Neural progenitor cell (in vitro differentiated cells): ENCODE measurements around the gene NAV1. TPM values are rescaled to one million over a fixed set of nuclear protein-coding genes. Genes with fewer than 3 reads are reported as not detected.

Experiments used
- DNase-seq: peaks from one replicate; pipeline ENCODE4 v3.0.0-alpha.2; 2016; ENCODE audit warnings: low spot score
- H2AFZ ChIP-seq: fragments of 200-600 bp; sonication (generic); replicated peaks from 2 replicates; pipeline ENCODE4 v1.6.1; 2016; ENCODE audit warnings: antibody characterized with exemption
- H3F3A ChIP-seq: fragments of 200-600 bp; sonication (generic); 2 replicates; pipeline ENCODE4 v1.6.1; 2016; ENCODE audit warnings: antibody characterized with exemption, low read depth
- H3K27ac ChIP-seq: fragments of 200-600 bp; sonication (generic); 2 replicates; pipeline ENCODE4 v1.5.1; 2016; ENCODE audit warnings: mild to moderate bottlenecking
- H3K27me3 ChIP-seq: fragments of 200-600 bp; sonication (generic); 2 replicates; pipeline ENCODE4 v1.6.1; 2016; ENCODE audit warnings: mild to moderate bottlenecking, moderate library complexity
- H3K36me3 ChIP-seq: fragments of 200-600 bp; sonication (generic); 2 replicates; pipeline ENCODE4 v1.5.1; 2016
- H3K4me1 ChIP-seq: fragments of 200-600 bp; sonication (generic); 2 replicates; pipeline ENCODE4 v1.6.1; 2016; ENCODE audit warnings: mixed run types
- H3K4me2 ChIP-seq: fragments of 200-600 bp; sonication (generic); 2 replicates; pipeline ENCODE4 v1.6.1; 2016
- H3K4me3 ChIP-seq: fragments of 200-600 bp; sonication (generic); 2 replicates; pipeline ENCODE4 v1.5.1; 2016
- H3K79me2 ChIP-seq: fragments of 200-600 bp; sonication (generic); 2 replicates; pipeline ENCODE4 v1.6.1; 2016; ENCODE audit warnings: low read depth
- H3K9ac ChIP-seq: fragments of 200-600 bp; sonication (generic); 2 replicates; pipeline ENCODE4 v1.6.1; 2016
- H3K9me3 ChIP-seq: fragments of 200-600 bp; sonication (generic); 2 replicates; pipeline ENCODE4 v1.5.1; 2016; ENCODE audit warnings: low read depth
- H4K20me1 ChIP-seq: fragments of 200-600 bp; sonication (generic); 2 replicates; pipeline ENCODE4 v1.6.1; 2016; ENCODE audit warnings: low read depth
- H3K27ac Mint-ChIP-seq: 3 replicates; pipeline ENCODE4 v1.8.0; 2021; ENCODE audit warnings: mixed read lengths
- H3K27me3 Mint-ChIP-seq: 2 replicates; pipeline ENCODE4 v1.8.0; 2022; ENCODE audit warnings: low read depth, mild to moderate bottlenecking, inconsistent platforms, moderate library complexity, mixed read lengths; ENCODE audit not compliant: insufficient read depth
- H3K36me3 Mint-ChIP-seq: 3 replicates; pipeline ENCODE4 v1.8.0; 2021; ENCODE audit warnings: mixed read lengths
- H3K4me1 Mint-ChIP-seq: 3 replicates; pipeline ENCODE4 v1.8.0; 2021; ENCODE audit warnings: mixed read lengths
- H3K4me3 Mint-ChIP-seq: 3 replicates; pipeline ENCODE4 v1.8.0; 2021; ENCODE audit warnings: mild to moderate bottlenecking, moderate library complexity, mixed read lengths
- H3K9me3 Mint-ChIP-seq: 3 replicates; pipeline ENCODE4 v1.8.0; 2020; ENCODE audit warnings: mixed read lengths
- EZH2 ChIP-seq: fragments of 200-600 bp; sonication (generic); IDR thresholded peaks from 2 replicates; pipeline ENCODE4 v1.6.1; 2017; ENCODE audit warnings: antibody characterized with exemption, mild to moderate bottlenecking, moderate library complexity
- EZH2phosphoT487 ChIP-seq: fragments of 200-600 bp; sonication (generic); IDR thresholded peaks from 2 replicates; pipeline ENCODE4 v1.6.1; 2017; ENCODE audit warnings: antibody characterized with exemption
- total RNA-seq: library from RNA; depleted of rRNA; stranded (reverse); fragments of >200 nt; gene quantifications from 2 replicates; pipeline ENCODE4 v1.2.3, GENCODE V29; 2015; ENCODE audit warnings: low replicate concordance
- TF ChIP-seq, protein P1 (sequence below): fragments of 200-600 bp; sonication (generic); IDR thresholded peaks from 2 replicates; pipeline ENCODE4 v1.5.1; 2017; ENCODE audit warnings: antibody characterized with exemption, mild to moderate bottlenecking

NAV1 gene
- total RNA-seq, 1 donor from 2014 or later: 60.7 TPM

GRCh38 chr1:201554789-201555592 is 16.1 kb downstream of the NAV1 start:
- Histone ChIP-seq H3K79me2 (no peaks in the 10 kb centered on the region), H4K20me1 (no peaks in the 10 kb centered on the region), H3K36me3 (no peaks in the 10 kb centered on the region), H3K4me3 (no peak overlapping the region), H3K4me1 (peaks cover 24% of the 10 kb centered on the region), H3K27ac (no peak overlapping the region), H3K9me3 (no peaks in the 10 kb centered on the region), H3F3A (peaks cover 3% of the 10 kb centered on the region), H2AFZ (no peak overlapping the region), H3K4me2 (no peak overlapping the region), H3K9ac (no peak overlapping the region), H3K27me3 (no peaks in the 10 kb centered on the region)
- Mint-ChIP-seq H3K27me3 (peaks cover 10% of the 10 kb centered on the region), H3K4me1 (peaks cover 32% of the 10 kb centered on the region), H3K27ac (no peak overlapping the region), H3K36me3 (no peaks in the 10 kb centered on the region), H3K4me3 (no peak overlapping the region), H3K9me3 (no peaks in the 10 kb centered on the region)
- TF ChIP-seq, protein P1, sequence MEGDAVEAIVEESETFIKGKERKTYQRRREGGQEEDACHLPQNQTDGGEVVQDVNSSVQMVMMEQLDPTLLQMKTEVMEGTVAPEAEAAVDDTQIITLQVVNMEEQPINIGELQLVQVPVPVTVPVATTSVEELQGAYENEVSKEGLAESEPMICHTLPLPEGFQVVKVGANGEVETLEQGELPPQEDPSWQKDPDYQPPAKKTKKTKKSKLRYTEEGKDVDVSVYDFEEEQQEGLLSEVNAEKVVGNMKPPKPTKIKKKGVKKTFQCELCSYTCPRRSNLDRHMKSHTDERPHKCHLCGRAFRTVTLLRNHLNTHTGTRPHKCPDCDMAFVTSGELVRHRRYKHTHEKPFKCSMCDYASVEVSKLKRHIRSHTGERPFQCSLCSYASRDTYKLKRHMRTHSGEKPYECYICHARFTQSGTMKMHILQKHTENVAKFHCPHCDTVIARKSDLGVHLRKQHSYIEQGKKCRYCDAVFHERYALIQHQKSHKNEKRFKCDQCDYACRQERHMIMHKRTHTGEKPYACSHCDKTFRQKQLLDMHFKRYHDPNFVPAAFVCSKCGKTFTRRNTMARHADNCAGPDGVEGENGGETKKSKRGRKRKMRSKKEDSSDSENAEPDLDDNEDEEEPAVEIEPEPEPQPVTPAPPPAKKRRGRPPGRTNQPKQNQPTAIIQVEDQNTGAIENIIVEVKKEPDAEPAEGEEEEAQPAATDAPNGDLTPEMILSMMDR: no peak
- TF ChIP-seq EZH2phosphoT487: no peak
- no peak for TF ChIP-seq EZH2
- DNase-seq: no peak

GRCh38 chr1:201555593-201555945 is 16.6 kb downstream of the NAV1 start:
- Histone ChIP-seq H4K20me1 (no peaks in the 10 kb centered on the region), H3K4me3 (no peak overlapping the region), H3K36me3 (no peaks in the 10 kb centered on the region), H3F3A (peaks cover 3% of the 10 kb centered on the region), H3K9ac (no peak overlapping the region), H3K27me3 (no peaks in the 10 kb centered on the region), H3K79me2 (no peaks in the 10 kb centered on the region), H3K9me3 (no peaks in the 10 kb centered on the region), H3K27ac (no peak overlapping the region), H3K4me2 (no peak overlapping the region), H2AFZ (no peak overlapping the region), H3K4me1 (peaks cover 24% of the 10 kb centered on the region)
- Mint-ChIP-seq H3K27me3 (peaks cover 10% of the 10 kb centered on the region), H3K36me3 (no peaks in the 10 kb centered on the region), H3K4me1 (peaks cover 34% of the 10 kb centered on the region), H3K9me3 (no peaks in the 10 kb centered on the region), H3K27ac (no peak overlapping the region), H3K4me3 (no peak overlapping the region)
- TF ChIP-seq EZH2phosphoT487 (no peak), EZH2 (no peak)
- TF ChIP-seq, protein P1: no peak
- DNase-seq: no peak

GRCh38 chr1:201556841-201557571 is 18.1 kb downstream of the NAV1 start:
- H3K9me3 Mint-ChIP-seq: no peaks in the 10 kb centered on the region
- Histone ChIP-seq H3K79me2 (no peaks in the 10 kb centered on the region), H3K36me3 (no peaks in the 10 kb centered on the region), H3K4me3 (no peak overlapping the region), H3K9ac (no peak overlapping the region), H3K4me1 (peaks cover 24% of the 10 kb centered on the region), H3K9me3 (no peaks in the 10 kb centered on the region), H2AFZ (no peak overlapping the region), H4K20me1 (no peaks in the 10 kb centered on the region), H3K27ac (no peak overlapping the region), H3K27me3 (no peaks in the 10 kb centered on the region), H3F3A (peaks cover 3% of the 10 kb centered on the region), H3K4me2 (no peak overlapping the region)
- no peaks in the 10 kb centered on the region for H3K36me3 Mint-ChIP-seq
- TF ChIP-seq, protein P1: no peak
- no peak for TF ChIP-seq EZH2phosphoT487
- TF ChIP-seq EZH2: no peak
- H3K4me3 Mint-ChIP-seq: no peak overlapping the region
- H3K27me3 Mint-ChIP-seq: peaks cover 7% of the 10 kb centered on the region
- peaks cover 29% of the 10 kb centered on the region for H3K4me1 Mint-ChIP-seq
- no peak for DNase-seq
- H3K27ac Mint-ChIP-seq: no peak overlapping the region
